Measurements from ENCODE around the gene WWC2. TPM values are rescaled to one million over a fixed set of nuclear protein-coding genes. Genes with fewer than 3 reads are reported as not detected.
"Not testable (repeated sequence)": the region's sequence is repeated elsewhere in the genome, so short reads cannot be mapped to it uniquely, and the experiment has no call there.

The WWC2 gene
- total RNA-seq, 2 donors from 2014 or later = 4.3 to 6.8 TPM

GRCh38 chr4:183322326-183322725 lies 223.3 kb downstream of the WWC2 start, which contains the start of gene CLDN24:
CLDN24 (minus strand) TSS chr4:183322426; CDS start chr4:183322426, 0 bp downstream.
- H3K4me3 ChIP-seq = no peak within 1 kb of the TSS
- TF ChIP-seq CTCF (IDR thresholded peaks at IDR 0.05) = no peak
- H3K27me3 ChIP-seq = no peaks in the 10 kb centered on the region
- H3K9ac ChIP-seq (ENCODE audit: low read depth in 2 of 2, low read length in 2 of 2) = no peak within 1 kb of the TSS
- no peaks in the 10 kb centered on the region for H3K4me1 ChIP-seq
- intact Hi-C loops (cut with DNase I) = no loop called here
- DNase-seq = no peak
- no peak within 1 kb of the TSS for H3K27ac ChIP-seq
- H3K9me3 ChIP-seq = no peaks in the 10 kb centered on the region
- H3K36me3 ChIP-seq = no peaks in the 10 kb centered on the region

DNA sequence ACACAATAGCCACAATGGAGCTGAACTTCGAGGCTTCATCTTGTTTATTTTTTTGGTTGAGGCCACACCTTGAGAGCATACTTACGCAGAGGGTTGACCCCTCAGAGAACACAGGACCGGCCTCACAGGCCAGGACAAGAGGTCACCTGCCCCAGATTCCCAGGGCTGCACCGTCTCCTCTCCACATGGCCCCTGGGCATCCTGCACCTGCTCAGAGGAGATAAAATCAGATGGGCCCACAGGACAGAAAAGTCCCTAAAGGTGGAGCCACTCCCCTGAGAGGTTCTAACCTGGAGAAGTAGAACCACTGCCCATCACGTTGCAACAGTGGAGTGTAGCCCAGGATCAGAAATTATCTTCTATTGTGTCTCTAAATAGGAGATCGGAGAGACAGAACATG lies 224.2 kb downstream of the WWC2 start:
- DNase-seq = no peak
- Histone ChIP-seq H3K36me3 (no peaks in the 10 kb centered on the region), H3K27me3 (no peaks in the 10 kb centered on the region), H3K9ac (ENCODE audit: low read depth in 2 of 2, low read length in 2 of 2) (no peak overlapping the region), H3K4me1 (no peaks in the 10 kb centered on the region), H3K27ac (no peak overlapping the region), H3K9me3 (no peaks in the 10 kb centered on the region), H3K4me3 (no peak overlapping the region)
- intact Hi-C loops (cut with DNase I) = no loop called here
- TF ChIP-seq CTCF (IDR thresholded peaks at IDR 0.05) = no peak

GRCh38 chr4:183324056-183324455 lies 225.0 kb downstream of the WWC2 start:
- DNase-seq; H3K27ac ChIP-seq; H3K4me3 ChIP-seq; intact Hi-C loops (cut with DNase I); H3K27me3 ChIP-seq; H3K4me1 ChIP-seq; H3K36me3 ChIP-seq; H3K9ac ChIP-seq (ENCODE audit: low read depth in 2 of 2, low read length in 2 of 2); H3K9me3 ChIP-seq: not testable (repeated sequence)

DNA sequence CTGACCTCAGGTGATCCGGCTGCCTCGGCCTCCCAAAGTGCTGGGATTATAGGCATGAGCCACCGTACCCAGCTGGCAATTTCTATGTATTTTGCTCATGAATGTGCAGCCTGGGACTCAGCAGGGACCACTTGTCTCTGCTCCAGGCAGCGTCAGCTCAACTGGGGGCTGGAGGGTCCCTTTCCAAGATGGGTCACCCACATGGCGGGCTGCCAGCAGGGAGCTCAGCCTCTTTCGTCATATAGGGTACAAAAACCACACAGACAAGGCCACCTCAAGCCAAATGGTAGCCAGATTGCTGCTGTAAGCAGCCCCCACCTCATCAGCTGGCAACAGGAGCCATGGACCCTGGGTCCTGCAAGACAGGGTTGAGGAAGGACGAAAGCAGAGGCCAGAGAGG lies 225.6 kb downstream of the WWC2 start:
- DNase-seq = no peak
- Histone ChIP-seq H3K27me3 (no peaks in the 10 kb centered on the region), H3K36me3 (no peaks in the 10 kb centered on the region), H3K9me3 (no peaks in the 10 kb centered on the region), H3K9ac (ENCODE audit: low read depth in 2 of 2, low read length in 2 of 2) (no peak overlapping the region), H3K4me3 (no peak overlapping the region), H3K27ac (no peak overlapping the region), H3K4me1 (no peaks in the 10 kb centered on the region)
- TF ChIP-seq CTCF (IDR thresholded peaks at IDR 0.05) = no peak
- intact Hi-C loops (cut with DNase I) = no loop called here

- H3K27ac ChIP-seq; DNase-seq; H3K9ac ChIP-seq (ENCODE audit: low read depth in 2 of 2, low read length in 2 of 2); H3K36me3 ChIP-seq; intact Hi-C loops (cut with DNase I); H3K9me3 ChIP-seq; H3K4me3 ChIP-seq; H3K4me1 ChIP-seq; H3K27me3 ChIP-seq: not testable (repeated sequence)
These were observed 227.3 kb downstream of the WWC2 start for GRCh38 chr4:183326387-183326786.

GRCh38 chr4:183326853-183327252 lies 227.8 kb downstream of the WWC2 start:
- no peaks in the 10 kb centered on the region for H3K27me3 ChIP-seq
- no peak overlapping the region for H3K9ac ChIP-seq (ENCODE audit: low read depth in 2 of 2, low read length in 2 of 2)
- intact Hi-C loops (cut with DNase I) = no loop called here
- TF ChIP-seq CTCF (IDR thresholded peaks at IDR 0.05) = no peak
- H3K36me3 ChIP-seq = no peaks in the 10 kb centered on the region
- H3K4me1 ChIP-seq = no peaks in the 10 kb centered on the region
- H3K4me3 ChIP-seq = no peak overlapping the region
- DNase-seq = no peak
- no peak overlapping the region for H3K27ac ChIP-seq
- no peaks in the 10 kb centered on the region for H3K9me3 ChIP-seq

DNA sequence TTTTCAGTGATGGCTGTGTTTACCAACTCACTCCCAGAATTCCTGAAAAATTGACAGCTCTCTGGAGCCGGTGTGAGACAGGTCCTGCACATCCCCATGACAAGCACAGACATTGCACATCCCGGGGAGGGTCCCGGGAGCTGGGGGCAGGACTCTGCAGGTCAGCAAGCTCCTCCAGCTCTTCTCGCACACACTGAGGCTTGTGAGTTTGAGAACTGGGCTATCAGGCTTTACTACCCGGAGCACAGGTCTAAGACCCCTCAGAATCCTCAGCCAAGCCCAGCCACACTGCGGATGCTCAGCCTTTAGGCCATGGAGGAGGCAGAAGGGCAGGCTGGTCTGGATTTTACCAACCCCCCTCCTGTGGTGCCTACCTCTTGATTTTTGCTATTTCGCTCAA lies 228.8 kb downstream of the WWC2 start:
- Histone ChIP-seq H3K4me1 (no peaks in the 10 kb centered on the region), H3K27me3 (no peaks in the 10 kb centered on the region), H3K27ac (no peak overlapping the region), H3K9me3 (no peaks in the 10 kb centered on the region), H3K36me3 (no peaks in the 10 kb centered on the region), H3K9ac (ENCODE audit: low read depth in 2 of 2, low read length in 2 of 2) (no peak overlapping the region), H3K4me3 (no peak overlapping the region)
- intact Hi-C loops (cut with DNase I) = no loop called here
- no peak for DNase-seq
- no peak for TF ChIP-seq CTCF (IDR thresholded peaks at IDR 0.05)

Measured in colonic mucosa (tissue), 4 donors.